Measurements from ENCODE around the gene KLF7.

DNA sequence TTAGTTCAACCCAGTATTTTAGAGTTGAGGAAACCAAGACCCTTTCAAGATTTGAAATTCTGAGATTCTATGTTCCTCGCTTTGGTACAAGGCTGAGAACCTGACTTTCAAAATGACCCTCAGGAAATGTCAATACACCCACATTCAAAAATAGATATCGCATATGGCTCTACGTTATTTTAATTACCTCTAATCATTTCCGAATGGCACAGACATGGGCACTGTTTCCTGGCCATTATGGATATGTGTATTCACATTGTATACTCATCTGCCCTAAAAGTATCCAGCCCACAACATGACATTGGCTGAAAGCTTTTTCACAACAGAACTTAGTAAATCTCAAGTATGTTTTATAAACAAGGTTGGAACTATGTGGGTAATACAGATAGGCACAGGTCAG lies 6.7 kb downstream of the KLF7 start:
- TF ChIP-seq, protein P1, sequence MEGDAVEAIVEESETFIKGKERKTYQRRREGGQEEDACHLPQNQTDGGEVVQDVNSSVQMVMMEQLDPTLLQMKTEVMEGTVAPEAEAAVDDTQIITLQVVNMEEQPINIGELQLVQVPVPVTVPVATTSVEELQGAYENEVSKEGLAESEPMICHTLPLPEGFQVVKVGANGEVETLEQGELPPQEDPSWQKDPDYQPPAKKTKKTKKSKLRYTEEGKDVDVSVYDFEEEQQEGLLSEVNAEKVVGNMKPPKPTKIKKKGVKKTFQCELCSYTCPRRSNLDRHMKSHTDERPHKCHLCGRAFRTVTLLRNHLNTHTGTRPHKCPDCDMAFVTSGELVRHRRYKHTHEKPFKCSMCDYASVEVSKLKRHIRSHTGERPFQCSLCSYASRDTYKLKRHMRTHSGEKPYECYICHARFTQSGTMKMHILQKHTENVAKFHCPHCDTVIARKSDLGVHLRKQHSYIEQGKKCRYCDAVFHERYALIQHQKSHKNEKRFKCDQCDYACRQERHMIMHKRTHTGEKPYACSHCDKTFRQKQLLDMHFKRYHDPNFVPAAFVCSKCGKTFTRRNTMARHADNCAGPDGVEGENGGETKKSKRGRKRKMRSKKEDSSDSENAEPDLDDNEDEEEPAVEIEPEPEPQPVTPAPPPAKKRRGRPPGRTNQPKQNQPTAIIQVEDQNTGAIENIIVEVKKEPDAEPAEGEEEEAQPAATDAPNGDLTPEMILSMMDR (IDR thresholded peaks at IDR 0.05; ENCODE audit: borderline replicate concordance, extremely low read depth, low read length, poor library complexity, severe bottlenecking), result no peak
- no peak for TF ChIP-seq EZH2 (IDR thresholded peaks at IDR 0.05; ENCODE audit: borderline replicate concordance, low read depth, low read length, severe bottlenecking)

Measured in DND-41 (cell line).